GM23338 (cell line): ENCODE measurements around the gene IFNLR1. TPM values are rescaled to one million over a fixed set of nuclear protein-coding genes. Genes with fewer than 3 reads are reported as not detected.

Experiments used
- ATAC-seq: fragments of 200-7000 bp; cut with Tn5 transposase; 3 replicates; pipeline ENCODE4 v1.9.1; 2020
- DNase-seq: peaks from one replicate; pipeline ENCODE4 v3.0.0-alpha.2; 2015; ENCODE audit warnings: low spot score
- H2AFZ ChIP-seq: fragments of 200-600 bp; sonication (generic); 2 replicates; pipeline ENCODE4 v1.8.0; 2016; ENCODE audit warnings: antibody characterized with exemption, mild to moderate bottlenecking, moderate library complexity
- H3F3A ChIP-seq: fragments of 200-600 bp; sonication (generic); replicated peaks from 2 replicates; pipeline ENCODE4 v1.8.0; 2017; ENCODE audit warnings: antibody characterized with exemption, mixed run types, low read depth
- H3K27ac ChIP-seq: fragments of 200-600 bp; sonication (generic); 2 replicates; pipeline ENCODE4 v1.6.1; 2016; ENCODE audit warnings: low read depth
- H3K27me3 ChIP-seq: fragments of 200-600 bp; sonication (generic); 2 replicates; pipeline ENCODE4 v1.8.0; 2016; ENCODE audit warnings: mild to moderate bottlenecking, mixed run types, moderate library complexity; ENCODE audit not compliant: insufficient read depth
- H3K36me3 ChIP-seq: fragments of 200-600 bp; sonication (generic); 2 replicates; pipeline ENCODE4 v1.8.0; 2016; ENCODE audit warnings: mild to moderate bottlenecking; ENCODE audit not compliant: insufficient read depth
- H3K4me1 ChIP-seq: fragments of 200-600 bp; sonication (generic); 2 replicates; pipeline ENCODE4 v1.8.0; 2016; ENCODE audit warnings: mild to moderate bottlenecking, moderate library complexity; ENCODE audit not compliant: insufficient read depth
- H3K4me2 ChIP-seq: fragments of 200-600 bp; sonication (generic); 2 replicates; pipeline ENCODE4 v1.7.1; 2017; ENCODE audit warnings: mixed run types
- H3K4me3 ChIP-seq: fragments of 200-600 bp; sonication (generic); 2 replicates; pipeline ENCODE4 v1.6.1; 2016; ENCODE audit warnings: mixed run types
- H3K79me2 ChIP-seq: fragments of 200-600 bp; sonication (generic); replicated peaks from 2 replicates; pipeline ENCODE4 v1.8.0; 2017; ENCODE audit warnings: mild to moderate bottlenecking; ENCODE audit not compliant: insufficient read depth
- H3K9me2 ChIP-seq: fragments of 200-600 bp; sonication (generic); 2 replicates; pipeline ENCODE4 v1.8.0; 2017; ENCODE audit not compliant: insufficient read depth
- H4K20me1 ChIP-seq: fragments of 200-600 bp; sonication (generic); replicated peaks from 2 replicates; pipeline ENCODE4 v1.8.0; 2017; ENCODE audit warnings: mild to moderate bottlenecking; ENCODE audit not compliant: insufficient read depth
- H3K27ac Mint-ChIP-seq: 2 replicates; pipeline ENCODE4 v1.8.0; 2020; ENCODE audit warnings: inconsistent platforms, mild to moderate bottlenecking, moderate library complexity, mixed read lengths
- H3K27me3 Mint-ChIP-seq: 3 replicates; pipeline ENCODE4 v1.8.0; 2022; ENCODE audit warnings: low read depth, mild to moderate bottlenecking, moderate library complexity, mixed read lengths, inconsistent platforms; ENCODE audit not compliant: insufficient read depth, poor library complexity
- H3K36me3 Mint-ChIP-seq: 3 replicates; pipeline ENCODE4 v1.8.0; 2021; ENCODE audit warnings: low read depth, mild to moderate bottlenecking, inconsistent platforms, moderate library complexity, mixed read lengths
- H3K4me1 Mint-ChIP-seq: 3 replicates; pipeline ENCODE4 v1.8.0; 2020; ENCODE audit warnings: mild to moderate bottlenecking, inconsistent platforms, mixed read lengths
- H3K4me3 Mint-ChIP-seq: 3 replicates; pipeline ENCODE4 v1.8.0; 2021; ENCODE audit warnings: moderate library complexity, mild to moderate bottlenecking, inconsistent platforms, mixed read lengths
- H3K9me3 Mint-ChIP-seq: 3 replicates; pipeline ENCODE4 v1.8.0; 2020; ENCODE audit warnings: moderate library complexity, mild to moderate bottlenecking, inconsistent platforms, mixed read lengths
- CREB1 ChIP-seq: fragments of 250-450 bp; sonication (Bioruptor Pico); IDR thresholded peaks from 2 replicates; pipeline ENCODE4 v1.5.0; 2020; ENCODE audit warnings: low read depth, mild to moderate bottlenecking, moderate library complexity
- ETS1 ChIP-seq: IDR thresholded peaks from 2 replicates; pipeline ENCODE4 v1.6.1; 2016; ENCODE audit warnings: antibody characterized with exemption
- EZH2 ChIP-seq: fragments of 200-600 bp; sonication (generic); IDR thresholded peaks from one replicate; pipeline ENCODE4 v1.8.0; 2017; ENCODE audit warnings: antibody characterized with exemption, mild to moderate bottlenecking, low read depth; ENCODE audit not compliant: unreplicated experiment
- EZH2phosphoT487 ChIP-seq: fragments of 200-600 bp; sonication (generic); IDR thresholded peaks from one replicate; pipeline ENCODE4 v1.8.1; 2018; ENCODE audit warnings: antibody characterized with exemption; ENCODE audit not compliant: unreplicated experiment
- JUNB ChIP-seq: IDR thresholded peaks from one replicate; pipeline ENCODE4 v1.6.1; 2016; ENCODE audit warnings: antibody characterized with exemption; ENCODE audit not compliant: unreplicated experiment
- NANOG ChIP-seq: IDR thresholded peaks from 2 replicates; pipeline ENCODE4 v1.6.1; 2016; ENCODE audit warnings: antibody characterized with exemption, borderline replicate concordance
- POLR2AphosphoS5 ChIP-seq: IDR thresholded peaks from 2 replicates; pipeline ENCODE4 v1.6.1; 2016; ENCODE audit warnings: antibody characterized with exemption, low read depth
- STAT1 ChIP-seq: IDR thresholded peaks from one replicate; pipeline ENCODE4 v1.6.1; 2016; ENCODE audit warnings: antibody characterized with exemption; ENCODE audit not compliant: unreplicated experiment
- ZNF114 ChIP-seq: fragments of 250-450 bp; sonication (Bioruptor Pico); IDR thresholded peaks from 2 replicates; pipeline ENCODE4 v1.5.0; 2020; ENCODE audit warnings: mild to moderate bottlenecking, moderate library complexity
- ZNF331 ChIP-seq: fragments of 250-450 bp; sonication (Bioruptor Pico); IDR thresholded peaks from 2 replicates; pipeline ENCODE4 v1.5.0; 2020; ENCODE audit warnings: low read depth, mild to moderate bottlenecking, moderate library complexity
- polyA plus RNA-seq: library from polyadenylated mRNA; unstranded; fragments of >200 nt; fragmentation: Nextera tagmentation; extraction: Ambion mirVana; gene quantifications from 2 replicates; pipeline ENCODE4 v1.2.1, GENCODE V29; 2016
- total RNA-seq: library from RNA; depleted of rRNA; stranded (reverse); fragments of >200 nt; shearing (Covaris generic); gene quantifications from 2 replicates; pipeline ENCODE4 v1.2.3, GENCODE V29; 2014
- TF ChIP-seq, protein P1 (sequence below): IDR thresholded peaks from one replicate; pipeline ENCODE4 v1.6.1; 2018; ENCODE audit warnings: antibody characterized with exemption; ENCODE audit not compliant: unreplicated experiment
- TF ChIP-seq, protein P2 (sequence below), 2 experiments: fragments of 200-600 bp in 1 of 2; sonication (generic) in 1 of 2; conservative IDR thresholded peaks; 2 replicates each; pipeline versions ENCODE4 v1.5.1 to v1.6.1; 2016 to 2017; ENCODE audit warnings: antibody characterized with exemption in 2 of 2, low read depth in 2 of 2, mild to moderate bottlenecking in 2 of 2, moderate library complexity in 1 of 2
- TF ChIP-seq, protein P3 (sequence below): fragments of 250-450 bp; sonication (Bioruptor Pico); IDR thresholded peaks from 2 replicates; pipeline ENCODE4 v1.5.0; 2020; ENCODE audit warnings: mild to moderate bottlenecking, moderate library complexity

Gene IFNLR1
- total and polyA plus RNA-seq, 2 experiments from 2014 or later, result 4.2 to 6.2 TPM

GRCh38 chr1:24206083-24206464 is 19.0 kb upstream of the IFNLR1 start:
- no peaks in the 10 kb centered on the region for H3K9me3 Mint-ChIP-seq
- H3K4me1 Mint-ChIP-seq, result peaks cover 9% of the 10 kb centered on the region
- H3K4me3 Mint-ChIP-seq, result no peak overlapping the region
- no peaks in the 10 kb centered on the region for H3K27me3 ChIP-seq
- H2AFZ ChIP-seq, result peak overlapping the region; percentile 76
- no peaks in the 10 kb centered on the region for H3K27me3 Mint-ChIP-seq
- no peak overlapping the region for H3K27ac ChIP-seq
- H3K79me2 ChIP-seq, result no peaks in the 10 kb centered on the region
- H3K4me2 ChIP-seq, result no peak overlapping the region
- H4K20me1 ChIP-seq, result no peaks in the 10 kb centered on the region
- H3F3A ChIP-seq, result no peaks in the 10 kb centered on the region
- H3K36me3 Mint-ChIP-seq, result no peaks in the 10 kb centered on the region
- H3K27ac Mint-ChIP-seq, result no peak overlapping the region
- TF ChIP-seq, protein P1, sequence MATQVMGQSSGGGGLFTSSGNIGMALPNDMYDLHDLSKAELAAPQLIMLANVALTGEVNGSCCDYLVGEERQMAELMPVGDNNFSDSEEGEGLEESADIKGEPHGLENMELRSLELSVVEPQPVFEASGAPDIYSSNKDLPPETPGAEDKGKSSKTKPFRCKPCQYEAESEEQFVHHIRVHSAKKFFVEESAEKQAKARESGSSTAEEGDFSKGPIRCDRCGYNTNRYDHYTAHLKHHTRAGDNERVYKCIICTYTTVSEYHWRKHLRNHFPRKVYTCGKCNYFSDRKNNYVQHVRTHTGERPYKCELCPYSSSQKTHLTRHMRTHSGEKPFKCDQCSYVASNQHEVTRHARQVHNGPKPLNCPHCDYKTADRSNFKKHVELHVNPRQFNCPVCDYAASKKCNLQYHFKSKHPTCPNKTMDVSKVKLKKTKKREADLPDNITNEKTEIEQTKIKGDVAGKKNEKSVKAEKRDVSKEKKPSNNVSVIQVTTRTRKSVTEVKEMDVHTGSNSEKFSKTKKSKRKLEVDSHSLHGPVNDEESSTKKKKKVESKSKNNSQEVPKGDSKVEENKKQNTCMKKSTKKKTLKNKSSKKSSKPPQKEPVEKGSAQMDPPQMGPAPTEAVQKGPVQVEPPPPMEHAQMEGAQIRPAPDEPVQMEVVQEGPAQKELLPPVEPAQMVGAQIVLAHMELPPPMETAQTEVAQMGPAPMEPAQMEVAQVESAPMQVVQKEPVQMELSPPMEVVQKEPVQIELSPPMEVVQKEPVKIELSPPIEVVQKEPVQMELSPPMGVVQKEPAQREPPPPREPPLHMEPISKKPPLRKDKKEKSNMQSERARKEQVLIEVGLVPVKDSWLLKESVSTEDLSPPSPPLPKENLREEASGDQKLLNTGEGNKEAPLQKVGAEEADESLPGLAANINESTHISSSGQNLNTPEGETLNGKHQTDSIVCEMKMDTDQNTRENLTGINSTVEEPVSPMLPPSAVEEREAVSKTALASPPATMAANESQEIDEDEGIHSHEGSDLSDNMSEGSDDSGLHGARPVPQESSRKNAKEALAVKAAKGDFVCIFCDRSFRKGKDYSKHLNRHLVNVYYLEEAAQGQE, result no peak
- no peak for TF ChIP-seq EZH2
- TF ChIP-seq STAT1, result no peak
- TF ChIP-seq ZNF331 (CRISPR knock-in tag), result no peak
- TF ChIP-seq, protein P2, sequence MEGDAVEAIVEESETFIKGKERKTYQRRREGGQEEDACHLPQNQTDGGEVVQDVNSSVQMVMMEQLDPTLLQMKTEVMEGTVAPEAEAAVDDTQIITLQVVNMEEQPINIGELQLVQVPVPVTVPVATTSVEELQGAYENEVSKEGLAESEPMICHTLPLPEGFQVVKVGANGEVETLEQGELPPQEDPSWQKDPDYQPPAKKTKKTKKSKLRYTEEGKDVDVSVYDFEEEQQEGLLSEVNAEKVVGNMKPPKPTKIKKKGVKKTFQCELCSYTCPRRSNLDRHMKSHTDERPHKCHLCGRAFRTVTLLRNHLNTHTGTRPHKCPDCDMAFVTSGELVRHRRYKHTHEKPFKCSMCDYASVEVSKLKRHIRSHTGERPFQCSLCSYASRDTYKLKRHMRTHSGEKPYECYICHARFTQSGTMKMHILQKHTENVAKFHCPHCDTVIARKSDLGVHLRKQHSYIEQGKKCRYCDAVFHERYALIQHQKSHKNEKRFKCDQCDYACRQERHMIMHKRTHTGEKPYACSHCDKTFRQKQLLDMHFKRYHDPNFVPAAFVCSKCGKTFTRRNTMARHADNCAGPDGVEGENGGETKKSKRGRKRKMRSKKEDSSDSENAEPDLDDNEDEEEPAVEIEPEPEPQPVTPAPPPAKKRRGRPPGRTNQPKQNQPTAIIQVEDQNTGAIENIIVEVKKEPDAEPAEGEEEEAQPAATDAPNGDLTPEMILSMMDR (conservative IDR thresholded peaks at IDR 0.05; ENCODE audit: low read depth in 2 of 2), result no peak
- no peak for TF ChIP-seq CREB1
- TF ChIP-seq NANOG, result no peak
- no peak for TF ChIP-seq ETS1
- no peak for TF ChIP-seq ZNF114
- no peak for TF ChIP-seq EZH2phosphoT487
- TF ChIP-seq, protein P3, sequence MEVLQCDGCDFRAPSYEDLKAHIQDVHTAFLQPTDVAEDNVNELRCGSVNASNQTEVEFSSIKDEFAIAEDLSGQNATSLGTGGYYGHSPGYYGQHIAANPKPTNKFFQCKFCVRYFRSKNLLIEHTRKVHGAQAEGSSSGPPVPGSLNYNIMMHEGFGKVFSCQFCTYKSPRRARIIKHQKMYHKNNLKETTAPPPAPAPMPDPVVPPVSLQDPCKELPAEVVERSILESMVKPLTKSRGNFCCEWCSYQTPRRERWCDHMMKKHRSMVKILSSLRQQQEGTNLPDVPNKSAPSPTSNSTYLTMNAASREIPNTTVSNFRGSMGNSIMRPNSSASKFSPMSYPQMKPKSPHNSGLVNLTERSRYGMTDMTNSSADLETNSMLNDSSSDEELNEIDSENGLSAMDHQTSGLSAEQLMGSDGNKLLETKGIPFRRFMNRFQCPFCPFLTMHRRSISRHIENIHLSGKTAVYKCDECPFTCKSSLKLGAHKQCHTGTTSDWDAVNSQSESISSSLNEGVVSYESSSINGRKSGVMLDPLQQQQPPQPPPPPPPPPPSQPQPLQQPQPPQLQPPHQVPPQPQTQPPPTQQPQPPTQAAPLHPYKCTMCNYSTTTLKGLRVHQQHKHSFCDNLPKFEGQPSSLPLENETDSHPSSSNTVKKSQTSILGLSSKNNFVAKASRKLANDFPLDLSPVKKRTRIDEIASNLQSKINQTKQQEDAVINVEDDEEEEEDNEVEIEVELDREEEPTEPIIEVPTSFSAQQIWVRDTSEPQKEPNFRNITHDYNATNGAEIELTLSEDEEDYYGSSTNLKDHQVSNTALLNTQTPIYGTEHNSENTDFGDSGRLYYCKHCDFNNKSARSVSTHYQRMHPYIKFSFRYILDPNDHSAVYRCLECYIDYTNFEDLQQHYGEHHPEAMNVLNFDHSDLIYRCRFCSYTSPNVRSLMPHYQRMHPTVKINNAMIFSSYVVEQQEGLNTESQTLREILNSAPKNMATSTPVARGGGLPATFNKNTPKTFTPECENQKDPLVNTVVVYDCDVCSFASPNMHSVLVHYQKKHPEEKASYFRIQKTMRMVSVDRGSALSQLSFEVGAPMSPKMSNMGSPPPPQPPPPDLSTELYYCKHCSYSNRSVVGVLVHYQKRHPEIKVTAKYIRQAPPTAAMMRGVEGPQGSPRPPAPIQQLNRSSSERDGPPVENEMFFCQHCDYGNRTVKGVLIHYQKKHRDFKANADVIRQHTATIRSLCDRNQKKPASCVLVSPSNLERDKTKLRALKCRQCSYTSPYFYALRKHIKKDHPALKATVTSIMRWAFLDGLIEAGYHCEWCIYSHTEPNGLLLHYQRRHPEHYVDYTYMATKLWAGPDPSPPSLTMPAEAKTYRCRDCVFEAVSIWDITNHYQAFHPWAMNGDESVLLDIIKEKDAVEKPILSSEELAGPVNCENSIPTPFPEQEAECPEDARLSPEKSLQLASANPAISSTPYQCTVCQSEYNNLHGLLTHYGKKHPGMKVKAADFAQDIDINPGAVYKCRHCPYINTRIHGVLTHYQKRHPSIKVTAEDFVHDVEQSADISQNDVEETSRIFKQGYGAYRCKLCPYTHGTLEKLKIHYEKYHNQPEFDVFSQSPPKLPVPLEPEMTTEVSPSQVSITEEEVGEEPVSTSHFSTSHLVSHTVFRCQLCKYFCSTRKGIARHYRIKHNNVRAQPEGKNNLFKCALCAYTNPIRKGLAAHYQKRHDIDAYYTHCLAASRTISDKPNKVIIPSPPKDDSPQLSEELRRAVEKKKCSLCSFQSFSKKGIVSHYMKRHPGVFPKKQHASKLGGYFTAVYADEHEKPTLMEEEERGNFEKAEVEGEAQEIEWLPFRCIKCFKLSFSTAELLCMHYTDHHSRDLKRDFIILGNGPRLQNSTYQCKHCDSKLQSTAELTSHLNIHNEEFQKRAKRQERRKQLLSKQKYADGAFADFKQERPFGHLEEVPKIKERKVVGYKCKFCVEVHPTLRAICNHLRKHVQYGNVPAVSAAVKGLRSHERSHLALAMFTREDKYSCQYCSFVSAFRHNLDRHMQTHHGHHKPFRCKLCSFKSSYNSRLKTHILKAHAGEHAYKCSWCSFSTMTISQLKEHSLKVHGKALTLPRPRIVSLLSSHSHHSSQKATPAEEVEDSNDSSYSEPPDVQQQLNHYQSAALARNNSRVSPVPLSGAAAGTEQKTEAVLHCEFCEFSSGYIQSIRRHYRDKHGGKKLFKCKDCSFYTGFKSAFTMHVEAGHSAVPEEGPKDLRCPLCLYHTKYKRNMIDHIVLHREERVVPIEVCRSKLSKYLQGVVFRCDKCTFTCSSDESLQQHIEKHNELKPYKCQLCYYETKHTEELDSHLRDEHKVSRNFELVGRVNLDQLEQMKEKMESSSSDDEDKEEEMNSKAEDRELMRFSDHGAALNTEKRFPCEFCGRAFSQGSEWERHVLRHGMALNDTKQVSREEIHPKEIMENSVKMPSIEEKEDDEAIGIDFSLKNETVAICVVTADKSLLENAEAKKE (CRISPR knock-in tag), result no peak
- no peak for TF ChIP-seq POLR2AphosphoS5
- no peak for TF ChIP-seq JUNB
- H3K4me3 ChIP-seq, result no peak overlapping the region
- no peaks in the 10 kb centered on the region for H3K36me3 ChIP-seq
- no peaks in the 10 kb centered on the region for H3K4me1 ChIP-seq
- DNase-seq, result no peak
- no peaks in the 10 kb centered on the region for H3K9me2 ChIP-seq
- no peak; the same call in 2 of the 3 replicates for ATAC-seq
